Bronchial epithelial cell (primary cell): Measurements from ENCODE around the gene TLL2. TPM values are rescaled to one million over a fixed set of nuclear protein-coding genes. Genes with fewer than 3 reads are reported as not detected.

Experiments
- DNase-seq: peaks from one replicate; pipeline ENCODE4 v3.0.0-alpha.2; 2010; ENCODE audit warnings: low read depth
- FAIRE-seq: peaks from 2 replicates; lab custom pipeline; 2011; peaks lifted over from hg19 to GRCh38; lab: Jason Lieb, UNC
- H3K27me3 ChIP-seq: 2 replicates; pipeline ENCODE4 v1.5.1; 2011; ENCODE audit warnings: low read length; ENCODE audit not compliant: control insufficient read depth, insufficient read depth
- H3K36me3 ChIP-seq: 2 replicates; pipeline ENCODE4 v1.5.1; 2011; ENCODE audit warnings: low read length; ENCODE audit not compliant: control insufficient read depth, insufficient read depth
- H3K4me3 ChIP-seq: 2 replicates; pipeline ENCODE4 v1.5.1; 2011; ENCODE audit warnings: mild to moderate bottlenecking, low read depth, low read length, control low read depth
- total RNA-seq: library from RNA; depleted of rRNA; stranded (reverse); fragments of >200 nt; gene quantifications from 2 replicates; pipeline ENCODE4 v1.2.1, GENCODE V29; 2014
- TF ChIP-seq, protein P1 (sequence below): IDR thresholded peaks from 2 replicates; pipeline ENCODE4 v1.5.1; 2011; ENCODE audit warnings: mild to moderate bottlenecking, moderate library complexity, low read length, control low read depth, inconsistent platforms; ENCODE audit not compliant: insufficient read depth, severe bottlenecking

The TLL2 gene
- total RNA-seq, 1 donor from 2014 or later = 0.26 TPM

DNA sequence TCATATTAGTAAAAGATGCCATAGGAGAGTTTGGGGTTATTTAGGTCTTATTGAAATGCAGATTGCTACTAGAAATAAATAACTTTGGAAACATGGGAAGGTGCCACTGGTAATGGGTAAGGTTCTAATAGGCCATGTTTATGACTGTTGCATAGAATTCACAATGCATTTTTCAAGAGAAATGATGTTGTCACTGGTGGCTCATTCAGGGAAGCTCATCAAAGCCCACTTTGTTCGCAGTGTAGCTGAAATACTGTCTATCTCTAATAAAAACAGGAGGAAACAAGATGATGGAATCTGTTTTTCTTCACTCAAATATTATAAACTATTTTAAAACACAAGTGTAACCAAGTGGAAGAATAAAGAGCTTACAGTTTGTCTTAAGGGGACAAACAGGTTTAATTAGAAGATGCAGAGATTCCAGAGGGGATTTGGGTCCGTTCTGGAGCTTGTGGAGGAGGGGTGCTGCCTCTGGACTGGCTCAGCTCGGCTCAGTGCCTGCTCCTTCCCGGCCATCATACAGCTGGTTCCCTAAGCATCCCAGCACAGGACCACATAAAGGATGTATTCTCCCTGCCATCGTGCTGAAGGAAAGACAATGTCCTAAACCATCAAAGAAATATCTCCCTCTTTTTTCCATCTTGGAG is 175.3 kb downstream of the TLL2 start:
- H3K27me3 ChIP-seq = no peaks in the 10 kb centered on the region
- no peak overlapping the region for H3K4me3 ChIP-seq
- TF ChIP-seq, protein P1, sequence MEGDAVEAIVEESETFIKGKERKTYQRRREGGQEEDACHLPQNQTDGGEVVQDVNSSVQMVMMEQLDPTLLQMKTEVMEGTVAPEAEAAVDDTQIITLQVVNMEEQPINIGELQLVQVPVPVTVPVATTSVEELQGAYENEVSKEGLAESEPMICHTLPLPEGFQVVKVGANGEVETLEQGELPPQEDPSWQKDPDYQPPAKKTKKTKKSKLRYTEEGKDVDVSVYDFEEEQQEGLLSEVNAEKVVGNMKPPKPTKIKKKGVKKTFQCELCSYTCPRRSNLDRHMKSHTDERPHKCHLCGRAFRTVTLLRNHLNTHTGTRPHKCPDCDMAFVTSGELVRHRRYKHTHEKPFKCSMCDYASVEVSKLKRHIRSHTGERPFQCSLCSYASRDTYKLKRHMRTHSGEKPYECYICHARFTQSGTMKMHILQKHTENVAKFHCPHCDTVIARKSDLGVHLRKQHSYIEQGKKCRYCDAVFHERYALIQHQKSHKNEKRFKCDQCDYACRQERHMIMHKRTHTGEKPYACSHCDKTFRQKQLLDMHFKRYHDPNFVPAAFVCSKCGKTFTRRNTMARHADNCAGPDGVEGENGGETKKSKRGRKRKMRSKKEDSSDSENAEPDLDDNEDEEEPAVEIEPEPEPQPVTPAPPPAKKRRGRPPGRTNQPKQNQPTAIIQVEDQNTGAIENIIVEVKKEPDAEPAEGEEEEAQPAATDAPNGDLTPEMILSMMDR = no peak
- no peak for DNase-seq
- no peak for FAIRE-seq
- no peaks in the 10 kb centered on the region for H3K36me3 ChIP-seq

DNA sequence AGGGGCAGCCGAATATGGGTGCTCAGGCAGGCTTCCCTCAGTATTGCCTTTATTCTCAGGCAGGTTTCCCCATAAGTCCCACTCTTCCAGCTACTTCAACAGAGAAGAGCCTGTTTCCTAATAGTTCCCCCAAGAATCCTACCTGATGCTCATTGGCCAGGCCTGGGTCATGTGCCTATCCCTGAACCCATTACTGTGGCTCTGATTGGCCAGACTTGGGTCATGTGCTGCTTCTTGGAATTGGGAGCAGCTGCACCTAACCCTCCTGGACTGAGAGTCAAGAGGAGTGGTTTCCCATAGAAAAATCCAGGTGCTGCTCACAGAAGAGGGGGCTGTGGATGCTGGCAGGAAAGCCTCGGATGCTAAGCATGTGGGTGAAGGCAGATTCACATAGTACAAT is 176.6 kb downstream of the TLL2 start:
- FAIRE-seq (no peak), DNase-seq (no peak)
- H3K27me3 ChIP-seq = no peaks in the 10 kb centered on the region
- TF ChIP-seq, protein P1 = no peak
- H3K4me3 ChIP-seq = no peak overlapping the region
- H3K36me3 ChIP-seq = no peaks in the 10 kb centered on the region

DNA sequence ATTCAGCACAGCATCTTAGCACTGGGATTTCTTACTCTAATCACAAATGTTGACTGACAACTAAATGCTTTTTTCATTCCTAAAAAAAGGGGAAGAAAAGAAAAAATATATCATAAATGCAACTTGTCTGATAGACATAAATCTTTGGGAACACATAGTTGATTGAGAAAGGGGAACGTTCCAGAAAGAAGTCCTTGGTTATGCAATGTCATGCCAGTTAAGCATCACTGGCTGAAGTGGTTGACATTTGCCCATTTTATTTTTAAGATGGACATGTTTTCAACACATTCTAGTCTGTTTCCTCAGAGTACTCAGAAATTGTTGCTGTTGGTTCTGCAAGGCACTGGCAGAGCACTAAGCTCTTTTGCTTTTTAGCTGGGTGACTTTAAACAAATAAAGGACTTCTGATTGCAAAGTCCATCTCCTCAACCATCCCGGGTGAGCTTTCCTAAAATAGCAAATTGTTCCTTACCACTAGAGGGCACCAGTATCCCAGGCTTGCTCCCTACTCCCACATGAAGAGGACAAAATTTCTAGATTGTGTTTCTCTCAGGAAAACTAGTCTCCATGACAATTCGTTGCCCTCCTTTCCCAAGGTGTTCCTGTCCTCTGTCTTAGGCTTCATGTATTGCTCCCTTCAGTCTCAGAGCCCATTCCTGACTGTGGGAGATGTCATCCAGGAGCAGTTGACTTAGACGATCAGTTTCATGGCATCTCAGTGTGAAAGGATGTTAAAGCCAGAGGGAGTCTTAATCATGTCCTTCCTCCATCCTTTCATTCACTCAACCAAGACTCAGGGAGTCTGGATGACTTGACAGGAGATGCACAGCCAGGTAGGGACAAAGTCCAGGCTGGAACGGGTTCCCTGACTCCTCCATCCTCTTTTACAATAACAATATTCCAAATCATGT is 178.9 kb downstream of the TLL2 start:
- FAIRE-seq (peak; percentile 77), DNase-seq (peak; percentile 44)

DNA sequence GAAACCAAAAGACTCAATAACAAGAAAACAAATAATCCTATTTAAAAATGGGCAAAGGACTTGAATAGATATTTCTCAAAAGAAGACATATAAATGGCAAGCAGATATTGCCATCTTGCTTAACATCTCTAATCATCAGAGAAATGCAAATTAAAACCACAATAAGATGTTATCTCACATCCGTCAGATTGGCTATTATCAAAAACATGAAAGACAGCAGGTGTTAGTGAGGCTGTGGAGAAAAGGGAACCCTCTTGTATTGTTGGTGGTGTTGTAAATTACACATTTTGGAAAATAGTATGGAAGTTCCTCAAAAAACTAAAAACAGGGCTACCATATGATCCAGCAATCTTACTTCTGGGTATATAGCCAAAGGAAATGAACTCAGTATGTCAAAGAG is 180.6 kb downstream of the TLL2 start:
- no peak overlapping the region for H3K4me3 ChIP-seq
- H3K36me3 ChIP-seq = no peaks in the 10 kb centered on the region
- TF ChIP-seq, protein P1 = no peak
- DNase-seq = no peak
- no peak for FAIRE-seq
- H3K27me3 ChIP-seq = no peaks in the 10 kb centered on the region

More for the DNA sequence above, 178.9 kb downstream of the TLL2 start:
- TF ChIP-seq, protein P1 = peak; percentile 82
- no peaks in the 10 kb centered on the region for H3K36me3 ChIP-seq
- H3K27me3 ChIP-seq = no peaks in the 10 kb centered on the region
- no peak overlapping the region for H3K4me3 ChIP-seq

DNA sequence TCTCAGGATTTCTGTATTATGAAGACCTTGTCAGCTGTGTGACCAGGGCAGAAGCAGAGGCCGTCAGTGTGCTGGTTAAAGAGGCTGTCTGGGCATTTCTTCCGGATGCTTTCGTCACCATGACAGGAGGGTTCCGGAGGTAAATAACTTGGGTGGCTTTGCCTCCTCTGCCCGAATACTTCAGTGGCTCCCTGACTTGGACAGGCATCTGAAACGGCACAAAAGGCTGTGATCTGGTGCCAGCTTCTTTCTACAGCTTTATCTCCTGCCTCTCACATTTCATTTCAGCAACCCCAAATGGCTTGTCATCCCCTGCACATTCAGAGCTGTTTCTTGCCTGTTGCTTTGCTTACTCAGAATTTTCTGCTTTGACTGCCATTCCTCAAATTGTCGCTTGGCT is 186.3 kb downstream of the TLL2 start:
- TF ChIP-seq, protein P1 = no peak
- FAIRE-seq = no peak

More for the DNA sequence above, 186.3 kb downstream of the TLL2 start:
- H3K27me3 ChIP-seq = peaks cover 2% of the 10 kb centered on the region
- DNase-seq = no peak
- H3K4me3 ChIP-seq = no peak overlapping the region
- H3K36me3 ChIP-seq = no peaks in the 10 kb centered on the region
